Activated CD4-positive, CD25-positive, alpha-beta regulatory T cell treated with anti-CD3 and anti-CD28 coated beads, Interleukin-2, amount 50 U/mL, for 16 hours (primary cell): Measurements from ENCODE around the gene KLHL4.
"Not testable (repeated sequence)": the region's sequence is repeated elsewhere in the genome, so short reads cannot be mapped to it uniquely, and the experiment has no call there.

Source experiments
- DNase-seq: peaks from one replicate; pipeline ENCODE4 v3.0.0-alpha.2; 2020; ENCODE audit warnings: low read depth, low spot score

Gene KLHL4

GRCh38 chrX:87517571-87518141 lies at the start of gene KLHL4:
TSS of gene KLHL4 (plus strand) at chrX:87517802. CDS start at chrX:87517894, 92 bp downstream.
- no peak for DNase-seq

GRCh38 chrX:87468941-87469340 lies 48.7 kb upstream of the KLHL4 start:
- DNase-seq, result no peak

- DNase-seq, result no peak
Observed at GRCh38 chrX:87475793-87476192, 41.8 kb upstream of the KLHL4 start.

- DNase-seq, result not testable (repeated sequence)
Observed at GRCh38 chrX:87478703-87479102, 38.9 kb upstream of the KLHL4 start.

GRCh38 chrX:87489071-87489470 lies 28.5 kb upstream of the KLHL4 start:
- no peak for DNase-seq

GRCh38 chrX:87515836-87516235 lies 1.8 kb upstream of the KLHL4 start:
- no peak for DNase-seq

GRCh38 chrX:87516717-87517121 lies 883 bp upstream of the KLHL4 start:
- no peak for DNase-seq

- DNase-seq, result no peak
Observed at GRCh38 chrX:87518504-87518903, 902 bp downstream of the KLHL4 start.

- no peak for DNase-seq
Observed at GRCh38 chrX:87525771-87526229, 8.2 kb downstream of the KLHL4 start.

- DNase-seq, result no peak
Observed at GRCh38 chrX:87526281-87526680, 8.7 kb downstream of the KLHL4 start.

- no peak for DNase-seq
Observed at GRCh38 chrX:87528487-87528886, 10.9 kb downstream of the KLHL4 start.

GRCh38 chrX:87571964-87572363 lies 54.4 kb downstream of the KLHL4 start:
- DNase-seq, result no peak

GRCh38 chrX:87572901-87573300 lies 55.3 kb downstream of the KLHL4 start:
- DNase-seq, result no peak

GRCh38 chrX:87578978-87579377 lies 61.4 kb downstream of the KLHL4 start:
- DNase-seq, result no peak

- no peak for DNase-seq
Observed at GRCh38 chrX:87580862-87581261, 63.3 kb downstream of the KLHL4 start.

- DNase-seq, result no peak
Observed at GRCh38 chrX:87582453-87582852, 64.9 kb downstream of the KLHL4 start.

- DNase-seq, result no peak
Observed at GRCh38 chrX:87583679-87584078, 66.1 kb downstream of the KLHL4 start.

- no peak for DNase-seq
Observed at GRCh38 chrX:87616371-87616770, 98.8 kb downstream of the KLHL4 start.

- DNase-seq, result no peak
Observed at GRCh38 chrX:87621697-87622096, 104.1 kb downstream of the KLHL4 start.

- DNase-seq, result no peak
Observed at GRCh38 chrX:87626996-87627395, 109.4 kb downstream of the KLHL4 start.

- no peak for DNase-seq
Observed at GRCh38 chrX:87634361-87634760, 116.8 kb downstream of the KLHL4 start.

- no peak for DNase-seq
Observed at GRCh38 chrX:87636533-87636932, 118.9 kb downstream of the KLHL4 start.

GRCh38 chrX:87641439-87641838 lies 123.8 kb downstream of the KLHL4 start:
- not testable (repeated sequence) for DNase-seq

GRCh38 chrX:87661761-87662160 lies 144.2 kb downstream of the KLHL4 start:
- no peak for DNase-seq
